SK-N-SH treated with all-trans-retinoic acid at 6 μM for 48 hours (cell line): ENCODE data around the gene RPS15A.

ENCODE experiments used
- ARNTL ChIP-seq: fragments of 450-650 bp; formaldehyde crosslinking; IDR thresholded peaks from 2 replicates; pipeline ENCODE4 v1.5.0; 2020; ENCODE audit warnings: low read depth, mild to moderate bottlenecking, moderate library complexity, borderline replicate concordance
- CSDC2 ChIP-seq: fragments of 250-450 bp; sonication (Bioruptor Pico); IDR thresholded peaks from 2 replicates; pipeline ENCODE4 v1.5.0; 2020; ENCODE audit warnings: mild to moderate bottlenecking, moderate library complexity
- OSR1 ChIP-seq: fragments of 250-450 bp; sonication (Bioruptor Pico); IDR thresholded peaks from 2 replicates; pipeline ENCODE4 v1.8.0; 2022; ENCODE audit warnings: moderate library complexity, mild to moderate bottlenecking, inconsistent platforms
- PPARA ChIP-seq: fragments of 250-450 bp; sonication (Bioruptor Pico); IDR thresholded peaks from 2 replicates; pipeline ENCODE4 v1.5.0; 2020; ENCODE audit warnings: mild to moderate bottlenecking, borderline replicate concordance
- TOX ChIP-seq: fragments of 250-450 bp; sonication (Bioruptor Pico); IDR thresholded peaks from 2 replicates; pipeline ENCODE4 v1.8.0; 2021; ENCODE audit warnings: mild to moderate bottlenecking, moderate library complexity, borderline replicate concordance
- ZC3H10 ChIP-seq: fragments of 250-450 bp; sonication (Bioruptor Pico); IDR thresholded peaks from 2 replicates; pipeline ENCODE4 v1.5.1; 2021; ENCODE audit warnings: mild to moderate bottlenecking, moderate library complexity
- ZFP30 ChIP-seq: fragments of 450-650 bp; formaldehyde crosslinking; IDR thresholded peaks from 2 replicates; pipeline ENCODE4 v1.5.0; 2022; ENCODE audit warnings: mild to moderate bottlenecking, moderate library complexity
- ZNF565 ChIP-seq: fragments of 450-650 bp; formaldehyde crosslinking; conservative IDR thresholded peaks from 2 replicates; pipeline ENCODE4 v1.5.0; 2020; ENCODE audit warnings: low read depth, mild to moderate bottlenecking, moderate library complexity
- ZNF8 ChIP-seq: fragments of 450-650 bp; formaldehyde crosslinking; IDR thresholded peaks from 2 replicates; pipeline ENCODE4 v1.5.0; 2020; ENCODE audit warnings: mild to moderate bottlenecking, moderate library complexity
- TF ChIP-seq, protein P1 (sequence below): fragments of 250-450 bp; sonication (Bioruptor Pico); IDR thresholded peaks from 2 replicates; pipeline ENCODE4 v1.8.0; 2020; ENCODE audit warnings: mild to moderate bottlenecking, moderate library complexity, borderline replicate concordance
- TF ChIP-seq, protein P2 (sequence below): fragments of 250-450 bp; sonication (Bioruptor Pico); IDR thresholded peaks from 2 replicates; pipeline ENCODE4 v1.5.1; 2020; ENCODE audit warnings: low read depth, mild to moderate bottlenecking, moderate library complexity
- TF ChIP-seq, protein P3 (sequence below): fragments of 250-450 bp; sonication (Bioruptor Pico); IDR thresholded peaks from 2 replicates; pipeline ENCODE4 v1.5.1; 2021; ENCODE audit warnings: mild to moderate bottlenecking, moderate library complexity
- TF ChIP-seq, protein P4 (sequence below): fragments of 250-450 bp; sonication (Bioruptor Pico); IDR thresholded peaks from 2 replicates; pipeline ENCODE4 v1.8.0; 2021; ENCODE audit warnings: low read depth, mild to moderate bottlenecking, moderate library complexity, borderline replicate concordance
- TF ChIP-seq, protein P5 (sequence below): fragments of 250-450 bp; sonication (Bioruptor Pico); IDR thresholded peaks from 2 replicates; pipeline ENCODE4 v1.5.0; 2020; ENCODE audit warnings: mild to moderate bottlenecking, moderate library complexity

DNA sequence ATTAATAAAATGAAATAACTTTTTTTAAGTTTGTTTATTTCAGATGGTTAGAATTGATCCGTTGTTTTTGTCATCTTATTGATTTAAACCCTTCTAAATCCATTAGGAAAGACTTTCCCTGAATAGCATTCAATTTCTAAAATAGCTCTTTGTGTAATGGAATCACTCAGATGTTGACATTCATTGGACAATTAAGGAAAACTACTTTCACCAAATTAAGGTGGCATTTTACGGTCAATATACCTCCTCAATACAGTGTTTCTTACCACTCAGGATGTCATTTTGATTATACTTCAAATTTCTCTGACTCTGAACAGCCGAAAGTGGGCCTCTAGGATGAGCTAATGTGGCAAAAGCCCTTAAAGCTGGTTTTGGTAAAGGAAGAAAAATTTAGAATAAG is 9.4 kb upstream of the RPS15A start:
- TF ChIP-seq, protein P1, sequence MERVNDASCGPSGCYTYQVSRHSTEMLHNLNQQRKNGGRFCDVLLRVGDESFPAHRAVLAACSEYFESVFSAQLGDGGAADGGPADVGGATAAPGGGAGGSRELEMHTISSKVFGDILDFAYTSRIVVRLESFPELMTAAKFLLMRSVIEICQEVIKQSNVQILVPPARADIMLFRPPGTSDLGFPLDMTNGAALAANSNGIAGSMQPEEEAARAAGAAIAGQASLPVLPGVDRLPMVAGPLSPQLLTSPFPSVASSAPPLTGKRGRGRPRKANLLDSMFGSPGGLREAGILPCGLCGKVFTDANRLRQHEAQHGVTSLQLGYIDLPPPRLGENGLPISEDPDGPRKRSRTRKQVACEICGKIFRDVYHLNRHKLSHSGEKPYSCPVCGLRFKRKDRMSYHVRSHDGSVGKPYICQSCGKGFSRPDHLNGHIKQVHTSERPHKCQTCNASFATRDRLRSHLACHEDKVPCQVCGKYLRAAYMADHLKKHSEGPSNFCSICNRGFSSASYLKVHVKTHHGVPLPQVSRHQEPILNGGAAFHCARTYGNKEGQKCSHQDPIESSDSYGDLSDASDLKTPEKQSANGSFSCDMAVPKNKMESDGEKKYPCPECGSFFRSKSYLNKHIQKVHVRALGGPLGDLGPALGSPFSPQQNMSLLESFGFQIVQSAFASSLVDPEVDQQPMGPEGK (CRISPR knock-in tag): no peak
- TF ChIP-seq, protein P2, sequence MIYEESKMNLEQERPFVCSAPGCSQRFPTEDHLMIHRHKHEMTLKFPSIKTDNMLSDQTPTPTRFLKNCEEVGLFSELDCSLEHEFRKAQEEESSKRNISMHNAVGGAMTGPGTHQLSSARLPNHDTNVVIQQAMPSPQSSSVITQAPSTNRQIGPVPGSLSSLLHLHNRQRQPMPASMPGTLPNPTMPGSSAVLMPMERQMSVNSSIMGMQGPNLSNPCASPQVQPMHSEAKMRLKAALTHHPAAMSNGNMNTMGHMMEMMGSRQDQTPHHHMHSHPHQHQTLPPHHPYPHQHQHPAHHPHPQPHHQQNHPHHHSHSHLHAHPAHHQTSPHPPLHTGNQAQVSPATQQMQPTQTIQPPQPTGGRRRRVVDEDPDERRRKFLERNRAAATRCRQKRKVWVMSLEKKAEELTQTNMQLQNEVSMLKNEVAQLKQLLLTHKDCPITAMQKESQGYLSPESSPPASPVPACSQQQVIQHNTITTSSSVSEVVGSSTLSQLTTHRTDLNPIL (CRISPR knock-in tag): no peak
- no peak for TF ChIP-seq TOX (CRISPR knock-in tag)
- TF ChIP-seq ZNF565 (CRISPR knock-in tag): no peak
- TF ChIP-seq, protein P3, sequence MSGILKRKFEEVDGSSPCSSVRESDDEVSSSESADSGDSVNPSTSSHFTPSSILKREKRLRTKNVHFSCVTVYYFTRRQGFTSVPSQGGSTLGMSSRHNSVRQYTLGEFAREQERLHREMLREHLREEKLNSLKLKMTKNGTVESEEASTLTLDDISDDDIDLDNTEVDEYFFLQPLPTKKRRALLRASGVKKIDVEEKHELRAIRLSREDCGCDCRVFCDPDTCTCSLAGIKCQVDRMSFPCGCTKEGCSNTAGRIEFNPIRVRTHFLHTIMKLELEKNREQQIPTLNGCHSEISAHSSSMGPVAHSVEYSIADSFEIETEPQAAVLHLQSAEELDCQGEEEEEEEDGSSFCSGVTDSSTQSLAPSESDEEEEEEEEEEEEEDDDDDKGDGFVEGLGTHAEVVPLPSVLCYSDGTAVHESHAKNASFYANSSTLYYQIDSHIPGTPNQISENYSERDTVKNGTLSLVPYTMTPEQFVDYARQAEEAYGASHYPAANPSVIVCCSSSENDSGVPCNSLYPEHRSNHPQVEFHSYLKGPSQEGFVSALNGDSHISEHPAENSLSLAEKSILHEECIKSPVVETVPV (CRISPR knock-in tag): no peak
- TF ChIP-seq, protein P4, sequence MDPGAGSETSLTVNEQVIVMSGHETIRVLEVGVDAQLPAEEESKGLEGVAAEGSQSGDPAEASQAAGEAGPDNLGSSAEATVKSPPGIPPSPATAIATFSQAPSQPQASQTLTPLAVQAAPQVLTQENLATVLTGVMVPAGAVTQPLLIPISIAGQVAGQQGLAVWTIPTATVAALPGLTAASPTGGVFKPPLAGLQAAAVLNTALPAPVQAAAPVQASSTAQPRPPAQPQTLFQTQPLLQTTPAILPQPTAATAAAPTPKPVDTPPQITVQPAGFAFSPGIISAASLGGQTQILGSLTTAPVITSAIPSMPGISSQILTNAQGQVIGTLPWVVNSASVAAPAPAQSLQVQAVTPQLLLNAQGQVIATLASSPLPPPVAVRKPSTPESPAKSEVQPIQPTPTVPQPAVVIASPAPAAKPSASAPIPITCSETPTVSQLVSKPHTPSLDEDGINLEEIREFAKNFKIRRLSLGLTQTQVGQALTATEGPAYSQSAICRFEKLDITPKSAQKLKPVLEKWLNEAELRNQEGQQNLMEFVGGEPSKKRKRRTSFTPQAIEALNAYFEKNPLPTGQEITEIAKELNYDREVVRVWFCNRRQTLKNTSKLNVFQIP (CRISPR knock-in tag): no peak
- no peak for TF ChIP-seq CSDC2
- no peak for TF ChIP-seq ZNF8 (CRISPR knock-in tag)
- TF ChIP-seq ZFP30 (CRISPR knock-in tag): no peak
- TF ChIP-seq OSR1 (CRISPR knock-in tag): no peak
- TF ChIP-seq PPARA (CRISPR knock-in tag): no peak
- TF ChIP-seq ARNTL: no peak
- TF ChIP-seq, protein P5, sequence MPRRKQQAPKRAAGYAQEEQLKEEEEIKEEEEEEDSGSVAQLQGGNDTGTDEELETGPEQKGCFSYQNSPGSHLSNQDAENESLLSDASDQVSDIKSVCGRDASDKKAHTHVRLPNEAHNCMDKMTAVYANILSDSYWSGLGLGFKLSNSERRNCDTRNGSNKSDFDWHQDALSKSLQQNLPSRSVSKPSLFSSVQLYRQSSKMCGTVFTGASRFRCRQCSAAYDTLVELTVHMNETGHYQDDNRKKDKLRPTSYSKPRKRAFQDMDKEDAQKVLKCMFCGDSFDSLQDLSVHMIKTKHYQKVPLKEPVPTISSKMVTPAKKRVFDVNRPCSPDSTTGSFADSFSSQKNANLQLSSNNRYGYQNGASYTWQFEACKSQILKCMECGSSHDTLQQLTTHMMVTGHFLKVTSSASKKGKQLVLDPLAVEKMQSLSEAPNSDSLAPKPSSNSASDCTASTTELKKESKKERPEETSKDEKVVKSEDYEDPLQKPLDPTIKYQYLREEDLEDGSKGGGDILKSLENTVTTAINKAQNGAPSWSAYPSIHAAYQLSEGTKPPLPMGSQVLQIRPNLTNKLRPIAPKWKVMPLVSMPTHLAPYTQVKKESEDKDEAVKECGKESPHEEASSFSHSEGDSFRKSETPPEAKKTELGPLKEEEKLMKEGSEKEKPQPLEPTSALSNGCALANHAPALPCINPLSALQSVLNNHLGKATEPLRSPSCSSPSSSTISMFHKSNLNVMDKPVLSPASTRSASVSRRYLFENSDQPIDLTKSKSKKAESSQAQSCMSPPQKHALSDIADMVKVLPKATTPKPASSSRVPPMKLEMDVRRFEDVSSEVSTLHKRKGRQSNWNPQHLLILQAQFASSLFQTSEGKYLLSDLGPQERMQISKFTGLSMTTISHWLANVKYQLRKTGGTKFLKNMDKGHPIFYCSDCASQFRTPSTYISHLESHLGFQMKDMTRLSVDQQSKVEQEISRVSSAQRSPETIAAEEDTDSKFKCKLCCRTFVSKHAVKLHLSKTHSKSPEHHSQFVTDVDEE: no peak
- no peak for TF ChIP-seq ZC3H10 (CRISPR knock-in tag)
